Uterus (tissue), 2 donors: ENCODE results near the gene SHC2.

Experiments
- CTCF ChIP-seq, 4 experiments: fragments of 200-600 bp in 2 of 4; fragments of 450-650 bp in 2 of 4; sonication (generic) in 2 of 4; IDR thresholded peaks; one replicate each; pipeline ENCODE4 v1.5.1; 2016 to 2019; ENCODE audit warnings: antibody characterized with exemption in 4 of 4, mild to moderate bottlenecking in 2 of 4, moderate library complexity in 1 of 4
- POLR2A ChIP-seq, 2 donors: fragments of 450-650 bp; IDR thresholded peaks; one replicate each; pipeline ENCODE4 v1.6.1; 2016; ENCODE audit warnings: antibody characterized with exemption in 2 of 2, mild to moderate bottlenecking in 1 of 2, moderate library complexity in 1 of 2

GRCh38 chr19:498977-499623 lies 38.3 kb upstream of the SHC2 start:
- TF ChIP-seq CTCF (IDR thresholded peaks at IDR 0.05) (no peak), POLR2A (IDR thresholded peaks at IDR 0.05) (no peak)
